Hepatocyte (in vitro differentiated cells): ENCODE results near the gene ZFP91.

ENCODE experiments used
- EZH2 ChIP-seq: fragments of 200-600 bp; sonication (generic); IDR thresholded peaks from 2 replicates; pipeline ENCODE4 v1.6.1; 2016; ENCODE audit warnings: antibody characterized with exemption, mild to moderate bottlenecking, borderline replicate concordance
- EZH2phosphoT487 ChIP-seq: fragments of 200-600 bp; sonication (generic); IDR thresholded peaks from one replicate; pipeline ENCODE4 v1.6.1; 2018; ENCODE audit warnings: antibody characterized with exemption, mild to moderate bottlenecking, low read depth, moderate library complexity; ENCODE audit not compliant: unreplicated experiment, severe bottlenecking
- TF ChIP-seq, protein P1 (sequence below): fragments of 200-600 bp; sonication (generic); IDR thresholded peaks from 2 replicates; pipeline ENCODE4 v1.5.1; 2016; ENCODE audit warnings: antibody characterized with exemption, mild to moderate bottlenecking; ENCODE audit not compliant: poor library complexity

DNA sequence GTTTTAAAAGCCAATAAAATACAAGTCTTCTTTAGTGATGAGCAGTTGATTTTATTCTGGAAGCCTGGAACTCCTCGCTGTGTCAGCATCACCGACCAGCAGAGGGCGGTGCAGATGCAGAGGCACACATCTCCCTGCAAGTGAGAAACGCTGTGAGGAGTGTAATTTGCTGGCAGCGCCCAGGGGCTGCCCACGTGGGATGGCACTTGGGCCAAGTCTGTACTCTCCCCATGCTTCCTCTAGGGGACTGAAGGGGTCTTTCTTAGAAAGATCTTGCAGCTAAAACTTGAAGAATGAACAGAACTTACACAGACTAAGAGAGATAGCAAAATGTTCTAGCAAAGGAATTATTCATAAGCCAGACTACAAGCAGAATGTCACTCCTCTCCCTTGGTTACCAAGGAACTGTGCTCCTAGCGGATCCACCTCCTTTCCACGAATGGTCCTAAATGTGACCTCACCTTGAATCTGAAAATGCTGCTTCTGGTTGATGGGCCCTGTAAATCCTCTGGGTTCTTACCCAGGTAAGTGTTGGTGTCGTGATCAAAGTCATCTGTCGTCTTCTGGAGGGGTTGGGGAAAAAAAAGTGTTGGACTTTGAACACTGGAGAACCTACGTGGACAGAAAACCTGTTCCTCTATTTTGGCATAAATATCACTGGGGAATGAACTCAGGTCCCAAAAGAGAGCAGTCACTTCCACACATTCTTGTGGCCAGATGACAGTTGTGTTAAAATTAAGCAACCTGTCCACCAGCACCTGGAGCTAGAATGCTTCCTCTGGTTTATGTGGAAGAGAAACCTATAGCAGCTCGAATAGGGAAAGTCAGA is 75.4 kb downstream of the ZFP91 start:
- TF ChIP-seq, protein P1, sequence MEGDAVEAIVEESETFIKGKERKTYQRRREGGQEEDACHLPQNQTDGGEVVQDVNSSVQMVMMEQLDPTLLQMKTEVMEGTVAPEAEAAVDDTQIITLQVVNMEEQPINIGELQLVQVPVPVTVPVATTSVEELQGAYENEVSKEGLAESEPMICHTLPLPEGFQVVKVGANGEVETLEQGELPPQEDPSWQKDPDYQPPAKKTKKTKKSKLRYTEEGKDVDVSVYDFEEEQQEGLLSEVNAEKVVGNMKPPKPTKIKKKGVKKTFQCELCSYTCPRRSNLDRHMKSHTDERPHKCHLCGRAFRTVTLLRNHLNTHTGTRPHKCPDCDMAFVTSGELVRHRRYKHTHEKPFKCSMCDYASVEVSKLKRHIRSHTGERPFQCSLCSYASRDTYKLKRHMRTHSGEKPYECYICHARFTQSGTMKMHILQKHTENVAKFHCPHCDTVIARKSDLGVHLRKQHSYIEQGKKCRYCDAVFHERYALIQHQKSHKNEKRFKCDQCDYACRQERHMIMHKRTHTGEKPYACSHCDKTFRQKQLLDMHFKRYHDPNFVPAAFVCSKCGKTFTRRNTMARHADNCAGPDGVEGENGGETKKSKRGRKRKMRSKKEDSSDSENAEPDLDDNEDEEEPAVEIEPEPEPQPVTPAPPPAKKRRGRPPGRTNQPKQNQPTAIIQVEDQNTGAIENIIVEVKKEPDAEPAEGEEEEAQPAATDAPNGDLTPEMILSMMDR, result peak; percentile 88
- TF ChIP-seq EZH2, result no peak
- no peak for TF ChIP-seq EZH2phosphoT487
